HL-60 (cell line): Measurements from ENCODE around the gene MYO1D.

Experiments used
- DNase-seq, 2 experiments: peaks; one replicate each; pipeline ENCODE4 v3.0.0-alpha.2; 2010 to 2020; ENCODE audit warnings: low read depth in 1 of 2, low spot score in 1 of 2
- H3K27ac ChIP-seq: fragments of 250-450 bp; sonication (Bioruptor Pico); replicated peaks from 2 replicates; pipeline ENCODE4 v1.5.1; 2020; ENCODE audit warnings: mild to moderate bottlenecking, moderate library complexity
- H3K27me3 ChIP-seq: fragments of 250-450 bp; sonication (Bioruptor Pico); 2 replicates; pipeline ENCODE4 v1.5.1; 2021; ENCODE audit warnings: mild to moderate bottlenecking, moderate library complexity; ENCODE audit not compliant: insufficient read depth, poor library complexity, severe bottlenecking
- H3K4me3 ChIP-seq: replicated peaks from 2 replicates; pipeline ENCODE4 v1.5.1; 2011; ENCODE audit warnings: mild to moderate bottlenecking, control low read depth, low read length; ENCODE audit not compliant: insufficient read depth
- GABPA ChIP-seq: IDR thresholded peaks from 2 replicates; pipeline ENCODE4 v1.6.1; 2012; ENCODE audit warnings: low read depth
- POLR2AphosphoS5 ChIP-seq: IDR thresholded peaks from 2 replicates; pipeline ENCODE4 v1.6.1; 2012; ENCODE audit warnings: low read depth
- REST ChIP-seq: IDR thresholded peaks from 2 replicates; pipeline ENCODE4 v1.6.1; 2012; ENCODE audit warnings: low read depth; ENCODE audit not compliant: insufficient replicate concordance
- SPI1 ChIP-seq: IDR thresholded peaks from 2 replicates; pipeline ENCODE4 v1.6.1; 2012; ENCODE audit warnings: low read depth, mild to moderate bottlenecking, borderline replicate concordance
- TF ChIP-seq, protein P1 (sequence below): IDR thresholded peaks from one replicate; pipeline ENCODE4 v1.5.1; 2011; ENCODE audit warnings: low read length, control low read depth, inconsistent platforms; ENCODE audit not compliant: insufficient read depth

MYO1D gene

GRCh38 chr17:32732296-32732642 lies 144.7 kb downstream of the MYO1D start:
- TF ChIP-seq POLR2AphosphoS5 (no peak), REST (no peak), SPI1 (no peak), GABPA (no peak)
- TF ChIP-seq, protein P1, sequence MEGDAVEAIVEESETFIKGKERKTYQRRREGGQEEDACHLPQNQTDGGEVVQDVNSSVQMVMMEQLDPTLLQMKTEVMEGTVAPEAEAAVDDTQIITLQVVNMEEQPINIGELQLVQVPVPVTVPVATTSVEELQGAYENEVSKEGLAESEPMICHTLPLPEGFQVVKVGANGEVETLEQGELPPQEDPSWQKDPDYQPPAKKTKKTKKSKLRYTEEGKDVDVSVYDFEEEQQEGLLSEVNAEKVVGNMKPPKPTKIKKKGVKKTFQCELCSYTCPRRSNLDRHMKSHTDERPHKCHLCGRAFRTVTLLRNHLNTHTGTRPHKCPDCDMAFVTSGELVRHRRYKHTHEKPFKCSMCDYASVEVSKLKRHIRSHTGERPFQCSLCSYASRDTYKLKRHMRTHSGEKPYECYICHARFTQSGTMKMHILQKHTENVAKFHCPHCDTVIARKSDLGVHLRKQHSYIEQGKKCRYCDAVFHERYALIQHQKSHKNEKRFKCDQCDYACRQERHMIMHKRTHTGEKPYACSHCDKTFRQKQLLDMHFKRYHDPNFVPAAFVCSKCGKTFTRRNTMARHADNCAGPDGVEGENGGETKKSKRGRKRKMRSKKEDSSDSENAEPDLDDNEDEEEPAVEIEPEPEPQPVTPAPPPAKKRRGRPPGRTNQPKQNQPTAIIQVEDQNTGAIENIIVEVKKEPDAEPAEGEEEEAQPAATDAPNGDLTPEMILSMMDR, result no peak
- DNase-seq, result no peak
- no peak overlapping the region for H3K27ac ChIP-seq
- H3K4me3 ChIP-seq, result no peak overlapping the region
- no peaks in the 10 kb centered on the region for H3K27me3 ChIP-seq

DNA sequence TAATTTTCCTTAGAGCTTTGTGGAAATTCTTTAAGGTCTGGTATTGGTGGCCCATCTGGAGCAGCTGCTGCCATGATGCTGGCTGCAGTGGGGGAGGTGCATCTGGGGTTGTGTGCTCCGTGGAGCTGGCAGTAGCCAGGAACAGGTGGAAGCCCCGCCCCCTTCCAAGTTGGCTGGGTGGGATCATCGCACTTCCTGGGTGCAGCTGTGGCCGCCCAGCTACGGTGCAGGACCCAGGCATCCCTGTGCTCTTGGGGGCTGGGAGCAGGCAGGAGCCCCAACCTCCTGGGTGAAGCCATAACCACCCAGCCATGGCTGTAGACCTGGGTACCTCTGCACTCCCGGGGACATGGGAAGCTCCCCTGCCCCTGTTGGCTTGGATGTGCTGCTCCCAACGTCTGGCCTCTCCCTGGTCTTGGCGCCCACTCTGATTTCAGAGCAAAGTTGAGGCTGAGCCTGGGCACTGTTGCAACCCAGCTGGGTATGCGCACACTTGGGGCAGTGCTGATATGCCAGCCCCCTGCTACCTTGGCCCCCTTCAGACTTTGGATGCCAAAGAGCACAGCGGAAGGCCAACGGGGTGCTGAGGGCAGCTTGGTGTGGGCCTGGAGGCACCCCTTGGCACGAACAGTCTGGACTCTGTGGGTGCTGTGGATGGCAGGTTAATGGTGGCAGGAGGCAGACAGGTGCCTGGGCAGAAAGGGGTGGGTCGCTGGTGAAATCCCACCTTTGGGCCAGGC lies 145.2 kb downstream of the MYO1D start:
- Histone ChIP-seq H3K4me3 (no peak overlapping the region), H3K27ac (no peak overlapping the region), H3K27me3 (no peaks in the 10 kb centered on the region)
- no peak for TF ChIP-seq REST
- TF ChIP-seq GABPA, result no peak
- TF ChIP-seq POLR2AphosphoS5, result no peak
- TF ChIP-seq SPI1, result no peak
- TF ChIP-seq, protein P1, result no peak
- no peak for DNase-seq

- H3K27me3 ChIP-seq, result no peaks in the 10 kb centered on the region
- H3K4me3 ChIP-seq, result no peak overlapping the region
- DNase-seq, result no peak
- H3K27ac ChIP-seq, result no peak overlapping the region
- no peak for TF ChIP-seq POLR2AphosphoS5
- TF ChIP-seq, protein P1, result no peak
- no peak for TF ChIP-seq SPI1
- no peak for TF ChIP-seq REST
- TF ChIP-seq GABPA, result no peak
Observed at GRCh38 chr17:32727681-32728080, 149.2 kb downstream of the MYO1D start.
